Fibroblast of skin of scalp (primary cell): ENCODE data around the gene CACHD1.

Experiments
- DNase-seq: peaks from one replicate; pipeline ENCODE4 v3.0.0-alpha.2; 2013

The CACHD1 gene

GRCh38 chr1:64659478-64660138, 189.7 kb downstream of the CACHD1 start:
- no peak for DNase-seq

GRCh38 chr1:64663668-64664067, 193.7 kb downstream of the CACHD1 start:
- peak; percentile 47 for DNase-seq

- no peak for DNase-seq
Measured at GRCh38 chr1:64664299-64664698, 194.4 kb downstream of the CACHD1 start.

- DNase-seq, result peak; percentile 8
Measured at GRCh38 chr1:64669098-64669675, 199.3 kb downstream of the CACHD1 start.

GRCh38 chr1:64675718-64676345, 205.9 kb downstream of the CACHD1 start:
- DNase-seq, result peak; percentile 29

GRCh38 chr1:64676386-64676785, 206.5 kb downstream of the CACHD1 start:
- no peak for DNase-seq

GRCh38 chr1:64677532-64677931, 207.6 kb downstream of the CACHD1 start:
- no peak for DNase-seq

- DNase-seq, result no peak
Measured at GRCh38 chr1:64678366-64678765, 208.4 kb downstream of the CACHD1 start.

- no peak for DNase-seq
Measured at GRCh38 chr1:64679177-64679576, 209.2 kb downstream of the CACHD1 start.

- DNase-seq, result no peak
Measured at GRCh38 chr1:64680599-64680998, 210.7 kb downstream of the CACHD1 start.

- DNase-seq, result no peak
Measured at GRCh38 chr1:64681043-64681442, 211.1 kb downstream of the CACHD1 start.

GRCh38 chr1:64683419-64683818, 213.5 kb downstream of the CACHD1 start:
- no peak for DNase-seq

- DNase-seq, result no peak
Measured at GRCh38 chr1:64685217-64685616, 215.3 kb downstream of the CACHD1 start.

GRCh38 chr1:64685765-64686341, 215.9 kb downstream of the CACHD1 start:
- DNase-seq, result no peak

GRCh38 chr1:64686828-64687724, 217.1 kb downstream of the CACHD1 start:
- DNase-seq, result peak; percentile 56

GRCh38 chr1:64687725-64688327, 217.9 kb downstream of the CACHD1 start:
- no peak for DNase-seq

GRCh38 chr1:64691626-64692025, 221.7 kb downstream of the CACHD1 start:
- peak; percentile 15 for DNase-seq

GRCh38 chr1:64692911-64693310, 223.0 kb downstream of the CACHD1 start:
- no peak for DNase-seq

- no peak for DNase-seq
Measured at GRCh38 chr1:64693406-64693805, 223.5 kb downstream of the CACHD1 start.

GRCh38 chr1:64696879-64697278, 226.9 kb downstream of the CACHD1 start:
- DNase-seq, result no peak

- peak; percentile 9 for DNase-seq
Measured at GRCh38 chr1:64699327-64699726, 229.4 kb downstream of the CACHD1 start.

- DNase-seq, result no peak
Measured at GRCh38 chr1:64701071-64701470, 231.1 kb downstream of the CACHD1 start.
